RKO (cell line): Measurements from ENCODE around the gene CNTRL.
A peak's percentile ranks its signal among the peaks of the same experiment; 100 is the strongest.

Experiments
- DNase-seq: peaks from one replicate; pipeline ENCODE4 v3.0.0-alpha.2; 2016; ENCODE audit warnings: low spot score

Gene CNTRL

GRCh38 chr9:121204121-121204520 is 129.4 kb downstream of the CNTRL start:
- DNase-seq = no peak

- DNase-seq = no peak
Observed at GRCh38 chr9:121204611-121205010, 129.9 kb downstream of the CNTRL start.

- no peak for DNase-seq
Observed at GRCh38 chr9:121206516-121207370, 132.0 kb downstream of the CNTRL start.

- no peak for DNase-seq
Observed at GRCh38 chr9:121207371-121207940, 132.7 kb downstream of the CNTRL start.

GRCh38 chr9:121210536-121210935 is 135.8 kb downstream of the CNTRL start:
- DNase-seq = no peak

- peak; percentile 92 for DNase-seq
Observed at GRCh38 chr9:121213136-121213806, 138.5 kb downstream of the CNTRL start.

- DNase-seq = no peak
Observed at GRCh38 chr9:121214005-121214404, 139.2 kb downstream of the CNTRL start.

- no peak for DNase-seq
Observed at GRCh38 chr9:121216271-121216805, 141.6 kb downstream of the CNTRL start.

GRCh38 chr9:121217609-121218292 is 143.0 kb downstream of the CNTRL start:
- DNase-seq = peak; percentile 84

GRCh38 chr9:121218357-121219027 is 143.7 kb downstream of the CNTRL start:
- peak; percentile 69 for DNase-seq

- no peak for DNase-seq
Observed at GRCh38 chr9:121219530-121219929, 144.8 kb downstream of the CNTRL start.

- DNase-seq = no peak
Observed at GRCh38 chr9:121220996-121221663, 146.4 kb downstream of the CNTRL start.

GRCh38 chr9:121221664-121222055 is 146.9 kb downstream of the CNTRL start:
- DNase-seq = no peak

- DNase-seq = peak; percentile 77
Observed at GRCh38 chr9:121222524-121223171, 147.9 kb downstream of the CNTRL start.

- DNase-seq = no peak
Observed at GRCh38 chr9:121225240-121225639, 150.5 kb downstream of the CNTRL start.

GRCh38 chr9:121226175-121226574 is 151.4 kb downstream of the CNTRL start:
- DNase-seq = peak; percentile 40
